Vagina (tissue), 2 donors: ENCODE measurements around the gene ARPC1B.

Experiments
- POLR2A ChIP-seq, 2 donors: fragments of 450-650 bp; IDR thresholded peaks; one replicate each; pipeline ENCODE4 v1.6.1; 2017; ENCODE audit warnings: antibody characterized with exemption in 2 of 2, mild to moderate bottlenecking in 2 of 2, moderate library complexity in 2 of 2
- POLR2AphosphoS5 ChIP-seq, 2 donors: sonication (generic); formaldehyde crosslinking; IDR thresholded peaks; one replicate each; pipeline ENCODE4 v1.9.0; 2017; ENCODE audit warnings: antibody characterized with exemption in 2 of 2, mild to moderate bottlenecking in 2 of 2, low read depth in 1 of 2; ENCODE audit not compliant: insufficient read depth in 1 of 2
- TF ChIP-seq, protein P1 (sequence below), 3 experiments: fragments of 450-650 bp in 2 of 3; fragments of 200-600 bp in 1 of 3; sonication (generic) in 1 of 3; IDR thresholded peaks; one replicate each; pipeline ENCODE4 v1.5.1; 2017 to 2019; ENCODE audit warnings: antibody characterized with exemption in 3 of 3, mild to moderate bottlenecking in 2 of 3, moderate library complexity in 2 of 3

GRCh38 chr7:99428972-99429566, 54.5 kb downstream of the ARPC1B start:
- TF ChIP-seq, protein P1, sequence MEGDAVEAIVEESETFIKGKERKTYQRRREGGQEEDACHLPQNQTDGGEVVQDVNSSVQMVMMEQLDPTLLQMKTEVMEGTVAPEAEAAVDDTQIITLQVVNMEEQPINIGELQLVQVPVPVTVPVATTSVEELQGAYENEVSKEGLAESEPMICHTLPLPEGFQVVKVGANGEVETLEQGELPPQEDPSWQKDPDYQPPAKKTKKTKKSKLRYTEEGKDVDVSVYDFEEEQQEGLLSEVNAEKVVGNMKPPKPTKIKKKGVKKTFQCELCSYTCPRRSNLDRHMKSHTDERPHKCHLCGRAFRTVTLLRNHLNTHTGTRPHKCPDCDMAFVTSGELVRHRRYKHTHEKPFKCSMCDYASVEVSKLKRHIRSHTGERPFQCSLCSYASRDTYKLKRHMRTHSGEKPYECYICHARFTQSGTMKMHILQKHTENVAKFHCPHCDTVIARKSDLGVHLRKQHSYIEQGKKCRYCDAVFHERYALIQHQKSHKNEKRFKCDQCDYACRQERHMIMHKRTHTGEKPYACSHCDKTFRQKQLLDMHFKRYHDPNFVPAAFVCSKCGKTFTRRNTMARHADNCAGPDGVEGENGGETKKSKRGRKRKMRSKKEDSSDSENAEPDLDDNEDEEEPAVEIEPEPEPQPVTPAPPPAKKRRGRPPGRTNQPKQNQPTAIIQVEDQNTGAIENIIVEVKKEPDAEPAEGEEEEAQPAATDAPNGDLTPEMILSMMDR (IDR thresholded peaks at IDR 0.05) = no peak
- TF ChIP-seq POLR2A (IDR thresholded peaks at IDR 0.05) (no peak), POLR2AphosphoS5 (IDR thresholded peaks at IDR 0.05; ENCODE audit: insufficient read depth in 1 of 2, low read depth in 1 of 2) (no peak)
